IMR-90 (cell line): Measurements from ENCODE around the gene CMIP.

ENCODE experiments used
- BHLHE40 ChIP-seq: fragments of 150-350 bp; IDR thresholded peaks from 2 replicates; pipeline ENCODE4 v1.6.1; 2016; ENCODE audit warnings: mild to moderate bottlenecking, low read depth, low read length
- CEBPB ChIP-seq: IDR thresholded peaks from 2 replicates; pipeline ENCODE4 v1.6.1; 2012; ENCODE audit warnings: low read depth, low read length, improper control_type of control experiment
- CHD1 ChIP-seq: IDR thresholded peaks from 2 replicates; pipeline ENCODE4 v1.6.1; 2012; ENCODE audit warnings: low read depth, low read length, improper control_type of control experiment
- CTCF ChIP-seq: conservative IDR thresholded peaks from 2 replicates; pipeline ENCODE4 v1.5.1; 2012; ENCODE audit warnings: mild to moderate bottlenecking, low read depth, low read length, improper control_type of control experiment
- ELK1 ChIP-seq: fragments of 150-350 bp; IDR thresholded peaks from 2 replicates; pipeline ENCODE4 v1.6.1; 2016; ENCODE audit warnings: low read depth, mild to moderate bottlenecking, low read length, moderate library complexity, borderline replicate concordance
- MAFK ChIP-seq: IDR thresholded peaks from 2 replicates; pipeline ENCODE4 v1.6.1; 2012; ENCODE audit warnings: low read depth, low read length, improper control_type of control experiment
- MAZ ChIP-seq: IDR thresholded peaks from 2 replicates; pipeline ENCODE4 v1.6.1; 2012; ENCODE audit warnings: low read depth, mild to moderate bottlenecking, low read length, improper control_type of control experiment, moderate library complexity, borderline replicate concordance
- MXI1 ChIP-seq: IDR thresholded peaks from 2 replicates; pipeline ENCODE4 v1.6.1; 2012; ENCODE audit warnings: low read depth, mild to moderate bottlenecking, low read length, moderate library complexity, borderline replicate concordance
- NFE2L2 ChIP-seq: fragments of 150-350 bp; IDR thresholded peaks from 2 replicates; pipeline ENCODE4 v1.6.1; 2016; ENCODE audit warnings: low read depth, mild to moderate bottlenecking, low read length
- POLR2A ChIP-seq: IDR thresholded peaks from 2 replicates; pipeline ENCODE4 v1.6.1; 2012; ENCODE audit warnings: mild to moderate bottlenecking, low read depth, low read length
- RFX5 ChIP-seq: IDR thresholded peaks from 2 replicates; pipeline ENCODE4 v1.8.0; 2012; ENCODE audit warnings: low read depth, mild to moderate bottlenecking, low read length, moderate library complexity
- SMC3 ChIP-seq: fragments of 150-350 bp; IDR thresholded peaks from 2 replicates; pipeline ENCODE4 v1.6.1; 2016; ENCODE audit warnings: low read depth, mild to moderate bottlenecking, antibody characterized with exemption, low read length, moderate library complexity
- USF2 ChIP-seq: fragments of 150-350 bp; IDR thresholded peaks from 2 replicates; pipeline ENCODE4 v1.6.1; 2017; ENCODE audit warnings: mild to moderate bottlenecking, antibody characterized with exemption, low read length, low read depth

- TF ChIP-seq POLR2A (no peak), CEBPB (no peak), CTCF (no peak), BHLHE40 (no peak), MAFK (no peak), SMC3 (no peak), RFX5 (no peak), MAZ (no peak), ELK1 (no peak), CHD1 (no peak), USF2 (no peak), MXI1 (no peak), NFE2L2 (no peak)
These were observed 228.8 kb downstream of the CMIP start for GRCh38 chr16:81673432-81673831.
